Mesenchymal stem cell (in vitro differentiated cells and primary cell): ENCODE results near the gene SCYGR4.
A peak's percentile ranks its signal among the peaks of the same experiment; 100 is the strongest.
"Not testable (repeated sequence)": the region's sequence is repeated elsewhere in the genome, so short reads cannot be mapped to it uniquely, and the experiment has no call there.

Experiments used
- DNase-seq: peaks from one replicate; pipeline ENCODE4 v3.0.0-alpha.2; 2013
- H2AFZ ChIP-seq: one replicate; pipeline ENCODE4 v1.6.1; 2013; ENCODE audit warnings: low read depth, mild to moderate bottlenecking, control low read depth, inconsistent platforms, low read length, moderate library complexity
- H2AK5ac ChIP-seq: 2 replicates; pipeline ENCODE4 v1.6.1; 2013; ENCODE audit warnings: low read length, moderate library complexity, mild to moderate bottlenecking, inconsistent platforms; ENCODE audit not compliant: severe bottlenecking
- H2BK120ac ChIP-seq: one replicate; pipeline ENCODE4 v1.6.1; 2013; ENCODE audit warnings: low read depth, mild to moderate bottlenecking, inconsistent platforms, low read length, moderate library complexity
- H2BK12ac ChIP-seq, 2 experiments: one replicate each; pipeline ENCODE4 v1.6.1; 2013; ENCODE audit warnings: inconsistent platforms in 2 of 2, low read length in 2 of 2, mild to moderate bottlenecking in 2 of 2, moderate library complexity in 2 of 2, control low read depth in 1 of 2
- H2BK15ac ChIP-seq: one replicate; pipeline ENCODE4 v1.6.1; 2013; ENCODE audit warnings: mild to moderate bottlenecking, low read depth, inconsistent platforms; ENCODE audit not compliant: poor library complexity, severe bottlenecking
- H2BK5ac ChIP-seq: 2 replicates; pipeline ENCODE4 v1.6.1; 2013; ENCODE audit warnings: low read depth, mild to moderate bottlenecking, low read length, control low read depth, inconsistent platforms; ENCODE audit not compliant: poor library complexity, severe bottlenecking
- H3K14ac ChIP-seq, 2 experiments: one replicate each; pipeline ENCODE4 v1.6.1; 2013; ENCODE audit warnings: inconsistent platforms in 2 of 2, low read length in 2 of 2, control low read depth in 1 of 2, mild to moderate bottlenecking in 1 of 2, moderate library complexity in 1 of 2
- H3K18ac ChIP-seq, 2 experiments: one replicate each; pipeline ENCODE4 v1.6.1; 2013; ENCODE audit warnings: inconsistent platforms in 2 of 2, low read length in 2 of 2, control low read depth in 1 of 2, low read depth in 1 of 2, mild to moderate bottlenecking in 1 of 2
- H3K23ac ChIP-seq, 2 experiments: one replicate each; pipeline ENCODE4 v1.6.1; 2013; ENCODE audit warnings: inconsistent platforms in 2 of 2, low read length in 2 of 2, mild to moderate bottlenecking in 2 of 2, moderate library complexity in 2 of 2, control low read depth in 1 of 2
- H3K27ac ChIP-seq: 2 replicates; pipeline ENCODE4 v1.5.1; 2013; ENCODE audit warnings: mild to moderate bottlenecking, moderate library complexity, low read length, control low read depth, inconsistent platforms; ENCODE audit not compliant: poor library complexity, severe bottlenecking
- H3K27me3 ChIP-seq, 2 experiments: 2 replicates each; pipeline versions ENCODE4 v1.6.1 to v1.7.0; 2013; ENCODE audit warnings: low read length in 2 of 2, mild to moderate bottlenecking in 2 of 2, moderate library complexity in 2 of 2, control low read depth in 1 of 2, inconsistent platforms in 1 of 2; ENCODE audit not compliant: control insufficient read depth in 1 of 2, insufficient read depth in 1 of 2
- H3K36me3 ChIP-seq, 2 experiments: 2 replicates each; pipeline versions ENCODE4 v1.6.1 to v1.7.0; 2013; ENCODE audit warnings: low read length in 2 of 2, control low read depth in 1 of 2, inconsistent platforms in 1 of 2, low read depth in 1 of 2, mild to moderate bottlenecking in 1 of 2; ENCODE audit not compliant: insufficient read depth in 2 of 2, control insufficient read depth in 1 of 2
- H3K4ac ChIP-seq, 2 experiments: one replicate each; pipeline ENCODE4 v1.6.1; 2013; ENCODE audit warnings: inconsistent platforms in 2 of 2, low read length in 2 of 2, mild to moderate bottlenecking in 2 of 2, moderate library complexity in 2 of 2, control low read depth in 1 of 2, low read depth in 1 of 2
- H3K4me1 ChIP-seq: 2 replicates; pipeline ENCODE4 v1.6.1; 2013; ENCODE audit warnings: low read depth, low read length, control low read depth; ENCODE audit not compliant: control insufficient read depth, insufficient read depth
- H3K4me2 ChIP-seq: 2 replicates; pipeline ENCODE4 v1.6.1; 2013; ENCODE audit warnings: low read length, mild to moderate bottlenecking, inconsistent platforms; ENCODE audit not compliant: poor library complexity, severe bottlenecking
- H3K4me3 ChIP-seq, 2 experiments: 2 replicates each; pipeline versions ENCODE4 v1.5.1 to v1.7.0; 2013; ENCODE audit warnings: low read length in 2 of 2, mild to moderate bottlenecking in 2 of 2, control low read depth in 1 of 2, low read depth in 1 of 2; ENCODE audit not compliant: insufficient read depth in 1 of 2
- H3K79me1 ChIP-seq: replicated peaks from 2 replicates; pipeline ENCODE4 v1.6.1; 2013; ENCODE audit warnings: mild to moderate bottlenecking, control low read depth, low read length, inconsistent platforms; ENCODE audit not compliant: poor library complexity, severe bottlenecking
- H3K9ac ChIP-seq: 2 replicates; pipeline ENCODE4 v1.7.0; 2013; ENCODE audit warnings: mild to moderate bottlenecking, low read length, moderate library complexity
- H3K9me3 ChIP-seq: 2 replicates; pipeline ENCODE4 v1.7.0; 2013; ENCODE audit warnings: mild to moderate bottlenecking, low read length; ENCODE audit not compliant: control insufficient read depth
- H4K8ac ChIP-seq: one replicate; pipeline ENCODE4 v1.6.1; 2013; ENCODE audit warnings: inconsistent platforms, mild to moderate bottlenecking, low read length, moderate library complexity
- H4K91ac ChIP-seq: one replicate; pipeline ENCODE4 v1.6.1; 2013; ENCODE audit warnings: mild to moderate bottlenecking, low read length, inconsistent platforms
- WGBS: methylation state at CpG from one replicate; pipeline ENCODE4 v1.1.7; 2013; ENCODE audit warnings: mixed read lengths; 5-methylcytosine and 5-hydroxymethylcytosine counted together

Gene SCYGR4

GRCh38 chr2:227661025-227661649 is 43.8 kb downstream of the SCYGR4 start:
- 47% methylated on average over 4 of the region's 7 CpGs for WGBS

GRCh38 chr2:227661827-227662226 is 44.5 kb downstream of the SCYGR4 start:
- Histone ChIP-seq H2BK5ac (no peak overlapping the region), H3K79me1 (no peaks in the 10 kb centered on the region), H3K18ac (no peak overlapping the region), H3K14ac (no peak overlapping the region), H3K4me3 (no peak overlapping the region), H2BK12ac (no peak overlapping the region), H4K8ac (no peak overlapping the region), H3K27ac (no peak overlapping the region), H3K9me3 (no peaks in the 10 kb centered on the region), H4K91ac (no peak overlapping the region), H2BK120ac (no peak overlapping the region), H2BK15ac (no peak overlapping the region), H2AK5ac (no peak overlapping the region), H3K36me3 (no peaks in the 10 kb centered on the region), H2AFZ (no peak overlapping the region), H3K23ac (no peak overlapping the region), H3K4me2 (no peak overlapping the region), H3K4me1 (peaks cover 3% of the 10 kb centered on the region), H3K9ac (no peak overlapping the region), H3K27me3 (no peaks in the 10 kb centered on the region), H3K4ac (no peak overlapping the region)
- WGBS: 72% methylated on average over 3 of the region's 3 CpGs
- DNase-seq: no peak

More at GRCh38 chr2:227661025-227661649, 43.8 kb downstream of the SCYGR4 start:
- Histone ChIP-seq H3K4me3 (no peak overlapping the region), H3K4me2 (no peak overlapping the region), H3K27ac (no peak overlapping the region), H3K14ac (no peak overlapping the region), H2BK5ac (no peak overlapping the region), H3K36me3 (no peaks in the 10 kb centered on the region), H3K9me3 (no peaks in the 10 kb centered on the region), H2BK15ac (no peak overlapping the region), H4K91ac (no peak overlapping the region), H3K79me1 (no peaks in the 10 kb centered on the region), H3K4ac (no peak overlapping the region), H2BK12ac (no peak overlapping the region), H4K8ac (peak overlapping the region; percentile 14), H3K27me3 (no peaks in the 10 kb centered on the region), H3K4me1 (peaks cover 3% of the 10 kb centered on the region), H3K18ac (no peak overlapping the region), H2BK120ac (no peak overlapping the region), H2AFZ (no peak overlapping the region), H3K23ac (no peak overlapping the region), H3K9ac (no peak overlapping the region), H2AK5ac (no peak overlapping the region)
- DNase-seq: no peak

- Histone ChIP-seq H2BK15ac (no peak overlapping the region), H3K9ac (no peak overlapping the region), H3K4ac (no peak overlapping the region), H2BK120ac (no peak overlapping the region), H3K9me3 (no peaks in the 10 kb centered on the region), H4K91ac (no peak overlapping the region), H3K4me3 (no peak overlapping the region), H3K36me3 (no peaks in the 10 kb centered on the region), H4K8ac (no peak overlapping the region), H3K14ac (no peak overlapping the region), H3K4me1 (peaks cover 1% of the 10 kb centered on the region), H3K23ac (no peak overlapping the region), H3K27me3 (no peaks in the 10 kb centered on the region), H2BK12ac (no peak overlapping the region), H2AK5ac (no peak overlapping the region), H2AFZ (no peak overlapping the region), H2BK5ac (no peak overlapping the region), H3K27ac (no peak overlapping the region), H3K79me1 (no peaks in the 10 kb centered on the region), H3K4me2 (no peak overlapping the region), H3K18ac (no peak overlapping the region)
- 89% methylated on average over 3 of the region's 6 CpGs for WGBS
- no peak for DNase-seq
Observed at GRCh38 chr2:227665189-227665940, 48.1 kb downstream of the SCYGR4 start.

GRCh38 chr2:227666631-227667170 is 49.4 kb downstream of the SCYGR4 start, which contains the start of gene SCYGR5:
TSS of gene SCYGR5 (plus strand) at chr2:227666804. CDS start at chr2:227666804, 0 bp downstream.
- not testable (repeated sequence) for H2BK5ac ChIP-seq, H2BK120ac ChIP-seq

More at GRCh38 chr2:227666631-227667170, 49.4 kb downstream of the SCYGR4 start, which contains the start of gene SCYGR5:
- not testable (repeated sequence) for H3K9ac ChIP-seq, H3K79me1 ChIP-seq, H2BK15ac ChIP-seq, H3K9me3 ChIP-seq, H2AFZ ChIP-seq, H3K27me3 ChIP-seq, H3K23ac ChIP-seq, H2AK5ac ChIP-seq, H3K4me3 ChIP-seq, DNase-seq, H4K91ac ChIP-seq, H3K27ac ChIP-seq, H3K36me3 ChIP-seq, H3K4ac ChIP-seq, H3K18ac ChIP-seq, H3K14ac ChIP-seq, H4K8ac ChIP-seq, H3K4me2 ChIP-seq, H2BK12ac ChIP-seq, H3K4me1 ChIP-seq
- WGBS: 97% methylated on average over 9 of the region's 13 CpGs
